GM12891 (cell line): ENCODE data around the gene RAB8B.

ENCODE experiments used
- POLR2A ChIP-seq: IDR thresholded peaks from 2 replicates; pipeline ENCODE4 v1.6.1; 2011; ENCODE audit warnings: low read depth, low read length, control low read depth
- POLR2AphosphoS5 ChIP-seq: IDR thresholded peaks from 2 replicates; pipeline ENCODE4 v1.6.1; 2011; ENCODE audit warnings: low read depth, low read length, control low read depth
- POU2F2 ChIP-seq: IDR thresholded peaks from 2 replicates; pipeline ENCODE4 v1.6.1; 2011; ENCODE audit warnings: low read depth, mild to moderate bottlenecking, control low read depth, low read length, moderate library complexity
- TAF1 ChIP-seq: IDR thresholded peaks from 2 replicates; pipeline ENCODE4 v1.6.1; 2011; ENCODE audit warnings: low read depth, low read length, control low read depth

DNA sequence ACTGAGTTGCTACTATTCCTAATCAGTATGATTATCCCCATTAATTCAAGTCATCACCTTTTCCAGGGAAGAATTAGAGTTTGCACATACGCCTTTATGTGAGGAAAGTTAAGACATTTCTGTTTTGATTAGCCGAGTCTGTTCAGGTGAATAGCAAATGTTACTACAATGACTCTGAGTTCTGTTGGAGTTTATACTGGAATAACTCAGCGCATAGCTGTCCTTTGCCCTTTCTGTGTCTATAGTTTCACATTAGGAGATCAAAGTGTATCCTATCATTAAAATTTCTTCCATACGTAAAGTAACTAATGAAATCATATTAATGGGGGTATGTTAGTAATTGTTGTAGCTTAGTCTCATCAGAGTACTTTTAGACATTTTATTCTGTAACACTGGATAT, 4.9 kb downstream of the RAB8B start:
- TF ChIP-seq POLR2AphosphoS5 = no peak
- TF ChIP-seq POLR2A = no peak
- no peak for TF ChIP-seq TAF1
- TF ChIP-seq POU2F2 = no peak
